Ascending aorta (tissue), 2 donors: Measurements from ENCODE around the gene KCNQ1. TPM values are rescaled to one million over a fixed set of nuclear protein-coding genes. Genes with fewer than 3 reads are reported as not detected.

ENCODE experiments used
- DNase-seq, 2 donors: peaks; one replicate each; pipeline ENCODE4 v3.0.0-alpha.2; 2019; ENCODE audit warnings: low spot score in 2 of 2
- H3K27ac ChIP-seq, 2 donors: fragments of 200-600 bp; sonication (generic); one replicate each; pipeline ENCODE4 v1.5.1; 2016 to 2017; ENCODE audit warnings: mild to moderate bottlenecking in 1 of 2
- H3K27me3 ChIP-seq: fragments of 200-600 bp; sonication (generic); one replicate; pipeline ENCODE4 v1.5.1; 2017
- H3K36me3 ChIP-seq, 2 donors: fragments of 200-600 bp; sonication (generic); one replicate each; pipeline ENCODE4 v1.5.1; 2016
- H3K4me1 ChIP-seq, 2 donors: fragments of 200-600 bp; sonication (generic); one replicate each; pipeline ENCODE4 v1.5.1; 2016 to 2017; ENCODE audit warnings: mild to moderate bottlenecking in 1 of 2
- H3K4me3 ChIP-seq, 2 donors: fragments of 200-600 bp; sonication (generic); one replicate each; pipeline ENCODE4 v1.5.1; 2016 to 2017; ENCODE audit warnings: mild to moderate bottlenecking in 1 of 2
- H3K9me3 ChIP-seq, 2 donors: fragments of 200-600 bp; sonication (generic); one replicate each; pipeline ENCODE4 v1.5.1; 2016
- CTCF ChIP-seq, 3 experiments: fragments of 200-600 bp in 2 of 3; fragments of 450-650 bp in 1 of 3; sonication (generic) in 2 of 3; IDR thresholded peaks; one replicate each; pipeline ENCODE4 v1.5.1; 2016 to 2019; ENCODE audit warnings: antibody characterized with exemption in 3 of 3, mild to moderate bottlenecking in 1 of 3, moderate library complexity in 1 of 3
- intact Hi-C: fragments of 100-400 bp; cut with DNase I; formaldehyde crosslinking; loops from one replicate; pipeline ENCODE4 v1.15.1; 2023
- total RNA-seq: library from RNA; depleted of rRNA; stranded (reverse); fragments of >200 nt; gene quantifications from one replicate; pipeline ENCODE4 v1.1.0, GENCODE V29; 2016

The KCNQ1 gene
- total RNA-seq, 1 donor from 2014 or later: 2.3 TPM

GRCh38 chr11:2833051-2833715 is 388.4 kb downstream of the KCNQ1 start:
- H3K9me3 ChIP-seq: no peaks in the 10 kb centered on the region
- no peak for DNase-seq
- H3K4me1 ChIP-seq: no peaks in the 10 kb centered on the region
- H3K27me3 ChIP-seq: no peaks in the 10 kb centered on the region
- H3K36me3 ChIP-seq: no peaks in the 10 kb centered on the region
- TF ChIP-seq CTCF (IDR thresholded peaks at IDR 0.05): no peak
- no peak overlapping the region for H3K4me3 ChIP-seq
- intact Hi-C loops: no loop called here
- no peak overlapping the region for H3K27ac ChIP-seq

GRCh38 chr11:2833716-2834502 is 389.1 kb downstream of the KCNQ1 start:
- H3K9me3 ChIP-seq: no peaks in the 10 kb centered on the region
- TF ChIP-seq CTCF (IDR thresholded peaks at IDR 0.05): no peak
- H3K36me3 ChIP-seq: no peaks in the 10 kb centered on the region
- no peak overlapping the region for H3K27ac ChIP-seq
- H3K27me3 ChIP-seq: no peaks in the 10 kb centered on the region
- DNase-seq: no peak
- no peaks in the 10 kb centered on the region for H3K4me1 ChIP-seq
- H3K4me3 ChIP-seq: no peak overlapping the region
- intact Hi-C loops: no loop called here

- DNase-seq: no peak
- Histone ChIP-seq H3K9me3 (no peaks in the 10 kb centered on the region), H3K4me3 (no peak overlapping the region), H3K27me3 (no peaks in the 10 kb centered on the region), H3K36me3 (no peaks in the 10 kb centered on the region), H3K27ac (no peak overlapping the region), H3K4me1 (no peaks in the 10 kb centered on the region)
- intact Hi-C loops: no loop called here
- no peak for TF ChIP-seq CTCF (IDR thresholded peaks at IDR 0.05)
These were observed 389.9 kb downstream of the KCNQ1 start for GRCh38 chr11:2834503-2835273.

GRCh38 chr11:2835296-2835695 is 390.5 kb downstream of the KCNQ1 start:
- no peaks in the 10 kb centered on the region for H3K36me3 ChIP-seq
- H3K4me1 ChIP-seq: no peaks in the 10 kb centered on the region
- H3K9me3 ChIP-seq: no peaks in the 10 kb centered on the region
- no peaks in the 10 kb centered on the region for H3K27me3 ChIP-seq
- no peak overlapping the region for H3K4me3 ChIP-seq
- intact Hi-C loops: no loop called here
- no peak for TF ChIP-seq CTCF (IDR thresholded peaks at IDR 0.05)
- H3K27ac ChIP-seq: no peak overlapping the region
- DNase-seq: no peak

GRCh38 chr11:2835751-2836150 is 390.9 kb downstream of the KCNQ1 start:
- no peaks in the 10 kb centered on the region for H3K4me1 ChIP-seq
- H3K27me3 ChIP-seq: no peaks in the 10 kb centered on the region
- no peak for DNase-seq
- no peaks in the 10 kb centered on the region for H3K9me3 ChIP-seq
- H3K4me3 ChIP-seq: no peak overlapping the region
- intact Hi-C loops: no loop called here
- H3K36me3 ChIP-seq: no peaks in the 10 kb centered on the region
- TF ChIP-seq CTCF (IDR thresholded peaks at IDR 0.05): no peak
- no peak overlapping the region for H3K27ac ChIP-seq
